Endothelial cell of umbilical vein (primary cell): ENCODE data around the gene SMAD3. TPM values are rescaled to one million over a fixed set of nuclear protein-coding genes. Genes with fewer than 3 reads are reported as not detected.

Experiments used
- BruUV-seq: library from RNA; stranded (reverse); fragments of 400-500 nt; replicated peaks from 2 replicates; lab custom pipeline; 2021; lab: Mats Ljungman, UMichigan
- CTCF ChIA-PET: fragments of 300-600, 350-600 bp; sonication (Branson Sonifier 250); formaldehyde crosslinking; loops from one replicate; lab custom pipeline; 2021; ENCODE audit warnings: antibody characterized with exemption, inconsistent platforms; lab: Charles Lee
- POLR2A ChIA-PET: fragments of 300-600, 350-600 bp; sonication (Branson Sonifier 250); formaldehyde crosslinking; loops from one replicate; lab custom pipeline; 2021; ENCODE audit warnings: antibody characterized with exemption, inconsistent platforms; lab: Charles Lee
- DNase-seq: peaks from one replicate; pipeline ENCODE4 v3.0.0-alpha.2; 2011; ENCODE audit warnings: low read depth, low spot score
- FAIRE-seq: peaks from 2 replicates; lab custom pipeline; 2011; peaks lifted over from hg19 to GRCh38; lab: Jason Lieb, UNC
- H2AFZ ChIP-seq: 2 replicates; pipeline ENCODE4 v1.6.0; 2012; ENCODE audit warnings: low read depth, low read length, control low read depth, inconsistent platforms
- H3K27ac ChIP-seq: 2 replicates; pipeline ENCODE4 v1.5.1; 2011; ENCODE audit warnings: low read depth, mild to moderate bottlenecking, control low read depth, low read length, moderate library complexity; ENCODE audit not compliant: insufficient read depth
- H3K27me3 ChIP-seq, 2 experiments: 2 replicates each; pipeline versions ENCODE4 v1.6.0 to v1.6.1; 2011; ENCODE audit warnings: low read length in 2 of 2, mixed read lengths in 1 of 2; ENCODE audit not compliant: control insufficient read depth in 2 of 2, insufficient read depth in 2 of 2
- H3K36me3 ChIP-seq, 2 experiments: 2 replicates in 1 of 2; 3 replicates in 1 of 2; pipeline ENCODE4 v1.5.1; 2011; ENCODE audit warnings: low read length in 2 of 2, mild to moderate bottlenecking in 1 of 2, moderate library complexity in 1 of 2; ENCODE audit not compliant: control insufficient read depth in 2 of 2, insufficient read depth in 2 of 2; ENCODE audit errors: extremely low read depth in 1 of 2
- H3K4me1 ChIP-seq: 3 replicates; pipeline ENCODE4 v1.5.1; 2011; ENCODE audit warnings: mild to moderate bottlenecking, low read length; ENCODE audit not compliant: control insufficient read depth, insufficient read depth; ENCODE audit errors: extremely low read depth
- H3K4me2 ChIP-seq: 2 replicates; pipeline ENCODE4 v1.6.1; 2011; ENCODE audit warnings: low read length, control low read depth, mixed read lengths; ENCODE audit not compliant: insufficient read depth
- H3K4me3 ChIP-seq, 3 experiments: fragments of 200-600 bp in 1 of 3; sonication (generic), shearing (Covaris generic) in 1 of 3; replicated peaks in 1 of 3; 2 replicates each; pipeline ENCODE4 v1.5.1; 2011 to 2016; ENCODE audit warnings: control low read depth in 3 of 3, low read length in 3 of 3, mild to moderate bottlenecking in 2 of 3, inconsistent platforms in 1 of 3, low read depth in 1 of 3, moderate library complexity in 1 of 3; ENCODE audit not compliant: insufficient read depth in 1 of 3
- H3K79me2 ChIP-seq: 2 replicates; pipeline ENCODE4 v1.6.0; 2012; ENCODE audit warnings: low read length, inconsistent platforms; ENCODE audit not compliant: control insufficient read depth, insufficient read depth
- H3K9ac ChIP-seq: replicated peaks from 2 replicates; pipeline ENCODE3; 2011; ENCODE audit warnings: low read length, control low read depth; ENCODE audit not compliant: insufficient read depth; ENCODE audit errors: extremely low read depth
- H3K9me1 ChIP-seq: replicated peaks from 3 replicates; pipeline ENCODE4 v1.6.0; 2011; ENCODE audit warnings: mild to moderate bottlenecking, low read length; ENCODE audit not compliant: control insufficient read depth, insufficient read depth; ENCODE audit errors: extremely low read depth
- H3K9me3 ChIP-seq: replicated peaks from 2 replicates; pipeline ENCODE4 v1.5.1; 2012; ENCODE audit warnings: low read length, inconsistent platforms; ENCODE audit not compliant: control insufficient read depth, insufficient read depth
- H4K20me1 ChIP-seq: replicated peaks from 2 replicates; pipeline ENCODE3; 2011; ENCODE audit warnings: mild to moderate bottlenecking, low read length; ENCODE audit not compliant: control insufficient read depth, insufficient read depth; ENCODE audit errors: extremely low read depth
- CTCF ChIP-seq, 2 donors: IDR thresholded peaks; 1 replicate in 1 of 2; 2 replicates in 1 of 2; pipeline ENCODE4 v1.5.1; 2011; ENCODE audit warnings: low read length in 2 of 2, mild to moderate bottlenecking in 2 of 2, moderate library complexity in 2 of 2, control low read depth in 1 of 2, inconsistent platforms in 1 of 2, low read depth in 1 of 2; ENCODE audit not compliant: insufficient read depth in 1 of 2; ENCODE audit errors: extremely low read depth in 1 of 2
- EZH2 ChIP-seq: IDR thresholded peaks from 2 replicates; pipeline ENCODE4 v1.6.1; 2012; ENCODE audit warnings: borderline replicate concordance, low read depth, mild to moderate bottlenecking, moderate library complexity, low read length, inconsistent platforms; ENCODE audit not compliant: severe bottlenecking
- FOS ChIP-seq: IDR thresholded peaks from 2 replicates; pipeline ENCODE4 v1.6.1; 2011; ENCODE audit warnings: mild to moderate bottlenecking, low read length, moderate library complexity, borderline replicate concordance; ENCODE audit not compliant: insufficient read depth
- GATA2 ChIP-seq: IDR thresholded peaks from 2 replicates; pipeline ENCODE4 v1.7.0; 2011; ENCODE audit warnings: low read depth, mild to moderate bottlenecking, moderate library complexity, mixed read lengths, low read length; ENCODE audit not compliant: insufficient read length, insufficient read depth
- MAX ChIP-seq: IDR thresholded peaks from 2 replicates; pipeline ENCODE4 v1.6.1; 2011; ENCODE audit not compliant: insufficient read depth, insufficient read length
- MYC ChIP-seq: IDR thresholded peaks from one replicate; pipeline ENCODE4 v1.6.1; 2011; ENCODE audit warnings: mild to moderate bottlenecking, low read depth, low read length
- POLR2A ChIP-seq: IDR thresholded peaks from 2 replicates; pipeline ENCODE4 v1.6.1; 2012; ENCODE audit warnings: low read depth, mild to moderate bottlenecking, control low read depth, low read length
- POLR2AphosphoS5 ChIP-seq: IDR thresholded peaks from 2 replicates; pipeline ENCODE4 v1.6.1; 2012; ENCODE audit warnings: low read depth, mild to moderate bottlenecking, control low read depth, low read length, moderate library complexity; ENCODE audit not compliant: insufficient read depth
- dilution Hi-C: fragments of 300-500 bp; cut with MboI; formaldehyde crosslinking; loops from one replicate; pipeline ENCODE4 v1.15.0; 2019; ENCODE audit warnings: low sequenced_read_pairs; ENCODE audit not compliant: extremely low pct_ligation_motif_present
- intact Hi-C: fragments of 100-400 bp; cut with micrococcal nuclease; formaldehyde crosslinking; loops from one replicate; pipeline ENCODE4 v1.10.0; 2022
- polyA plus RNA-seq, 4 experiments: library from polyadenylated mRNA; depleted of rRNA in 3 of 4; stranded (reverse) in 3 of 4; unstranded in 1 of 4; fragments of >200 nt; gene quantifications; 2 replicates each; pipeline versions ENCODE4 v1.2.1 to v1.2.3, GENCODE V29; 2011 to 2012; ENCODE audit warnings: missing spikeins in 1 of 4
- total RNA-seq: library from RNA; stranded (reverse); gene quantifications from 2 replicates; pipeline ENCODE4 v1.2.3, GENCODE V29; 2021

The SMAD3 gene
- total and polyA plus RNA-seq, 2 donors (not counting 3 experiments of a cell fraction or from before 2014, with no cell fraction given) = 56.4 to 88.2 TPM

GRCh38 chr15:67241132-67241855 lies 175.9 kb downstream of the SMAD3 start:
- TF ChIP-seq MAX = no peak
- TF ChIP-seq GATA2 = no peak
- TF ChIP-seq EZH2 = no peak
- TF ChIP-seq MYC = no peak
- no peak for TF ChIP-seq POLR2A
- no peak for TF ChIP-seq CTCF (IDR thresholded peaks at IDR 0.05; ENCODE audit: extremely low read depth in 1 of 2, insufficient read depth in 1 of 2, low read depth in 1 of 2, low read length in 2 of 2)
- no peak for TF ChIP-seq POLR2AphosphoS5
- no peak for TF ChIP-seq FOS
- CTCF ChIA-PET = interaction anchor here (0.7 to 1.4 kb wide), 3 partner anchors 10 to 295 kb away, joined by 3 read pairs; no protein-coding TSS in a partner anchor
- no peaks in the 10 kb centered on the region for H4K20me1 ChIP-seq
- dilution Hi-C loops (no loop called here), intact Hi-C loops (no loop called here)
- H3K4me1 ChIP-seq = peaks cover 6% of the 10 kb centered on the region
- no peaks in the 10 kb centered on the region for H3K27me3 ChIP-seq
- no peak overlapping the region for H3K4me2 ChIP-seq
- H3K36me3 ChIP-seq = no peaks in the 10 kb centered on the region
- FAIRE-seq (no peak), DNase-seq (no peak)
- H3K9me1 ChIP-seq = no peaks in the 10 kb centered on the region
- no peak overlapping the region for H3K4me3 ChIP-seq
- POLR2A ChIA-PET = no interaction called here
- BruUV-seq = no TSS peak
- H2AFZ ChIP-seq = no peak overlapping the region
- no peaks in the 10 kb centered on the region for H3K9me3 ChIP-seq
- H3K9ac ChIP-seq = no peak overlapping the region
- peaks cover 47% of the 10 kb centered on the region for H3K79me2 ChIP-seq
- H3K27ac ChIP-seq = no peak overlapping the region
